HG03159 (cell line): ENCODE data around the gene PPP1R2.
A peak's percentile ranks its signal among the peaks of the same experiment; 100 is the strongest.
"Not testable (repeated sequence)": the region's sequence is repeated elsewhere in the genome, so short reads cannot be mapped to it uniquely, and the experiment has no call there.

ENCODE experiments used
- ATAC-seq: cut with Tn5 transposase; IDR thresholded peaks from one replicate; pipeline ENCODE4 v1.9.1; 2021; ENCODE audit warnings: mild to moderate bottlenecking, moderate library complexity; ENCODE audit not compliant: unreplicated experiment

Gene PPP1R2

DNA sequence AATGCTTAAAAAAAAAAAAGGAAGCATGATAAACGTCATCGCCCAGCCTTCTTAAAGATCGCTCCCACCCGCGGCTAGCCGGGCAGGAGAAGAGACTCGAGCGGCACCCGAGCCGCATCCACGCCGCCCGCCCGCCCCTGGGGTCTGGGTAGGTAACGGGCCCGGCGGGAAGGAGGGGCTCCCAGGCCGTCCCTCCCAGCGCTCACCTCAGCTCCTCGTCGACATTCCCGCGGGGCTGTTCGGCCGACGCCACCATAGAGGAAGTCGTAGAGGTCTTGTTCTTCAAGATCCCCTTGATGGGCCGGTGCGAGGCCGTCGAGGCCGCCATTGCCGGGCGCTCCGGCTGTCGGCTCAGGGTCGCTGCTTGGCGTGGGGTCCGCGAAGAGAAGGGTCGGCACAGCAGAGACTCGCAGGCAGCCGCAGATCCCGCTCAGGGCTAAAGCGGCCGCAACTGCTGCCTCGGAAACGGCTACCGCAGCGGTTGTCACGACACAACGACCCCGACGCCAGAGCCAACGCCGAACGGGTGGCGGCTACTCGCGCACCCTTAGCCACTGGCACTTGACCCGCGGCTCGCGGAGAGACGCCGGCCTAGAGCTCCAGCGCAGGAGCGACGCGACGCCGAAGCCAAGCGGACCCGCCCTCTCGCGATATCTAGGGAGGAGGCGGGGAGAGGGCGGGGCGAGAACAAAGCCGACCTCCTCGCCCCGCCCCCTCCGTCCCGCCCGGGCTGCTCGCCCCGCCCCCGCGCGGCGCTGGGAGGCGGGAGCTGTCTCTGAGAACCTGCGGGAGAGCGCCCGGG lies at the start of gene PPP1R2:
PPP1R2 (minus strand) TSS at position 628 of the 802 bp plus-strand sequence; CDS start at position 328, 300 bp downstream.
- ATAC-seq, result peak; percentile 76

- no peak for ATAC-seq
Measured at GRCh38 chr3:195591852-195592251, 48.7 kb upstream of the PPP1R2 start.

GRCh38 chr3:195591220-195591619 lies 48.1 kb upstream of the PPP1R2 start:
- ATAC-seq, result no peak

- ATAC-seq, result not testable (repeated sequence)
Measured at GRCh38 chr3:195590381-195590780, 47.3 kb upstream of the PPP1R2 start.

DNA sequence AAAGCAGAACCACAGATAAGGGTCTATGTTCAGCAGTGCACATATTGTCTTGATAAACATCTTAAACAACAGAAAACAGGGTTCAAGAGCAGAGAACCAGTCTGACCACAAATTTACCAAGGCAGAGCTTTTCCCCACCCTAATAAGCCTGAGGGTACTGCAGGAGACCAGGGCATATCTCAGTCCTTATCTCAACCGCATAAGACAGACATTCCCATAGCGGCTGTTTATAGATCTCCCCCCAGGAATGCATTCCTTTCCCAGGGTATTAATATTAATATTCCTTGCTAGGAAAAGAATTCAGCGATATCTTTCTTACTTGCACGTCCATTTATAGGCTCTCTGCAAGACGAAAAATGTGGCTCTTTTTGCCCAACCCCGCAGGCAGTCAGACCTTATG lies 46.7 kb upstream of the PPP1R2 start:
- not testable (repeated sequence) for ATAC-seq

DNA sequence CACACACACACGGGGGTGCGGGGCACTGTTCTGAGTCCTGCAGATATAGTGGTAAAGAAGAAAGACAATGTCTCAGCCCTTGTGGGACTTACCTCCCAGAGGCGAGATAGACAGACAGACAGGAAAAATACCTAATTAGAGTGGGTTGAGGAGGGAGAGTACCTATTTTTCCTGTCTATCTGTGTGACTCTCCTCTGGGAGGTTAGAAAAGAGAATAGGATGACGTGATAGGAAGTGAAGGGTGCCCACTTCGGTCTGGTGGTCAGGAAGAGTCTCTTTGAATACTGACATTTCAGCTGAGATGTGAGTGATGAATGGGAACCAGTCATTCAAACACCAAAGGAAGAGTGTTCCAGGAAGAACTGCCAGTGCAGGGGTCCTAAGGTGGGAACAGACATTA lies 44.7 kb upstream of the PPP1R2 start:
- no peak for ATAC-seq

GRCh38 chr3:195587406-195587805 lies 44.3 kb upstream of the PPP1R2 start:
- no peak for ATAC-seq

DNA sequence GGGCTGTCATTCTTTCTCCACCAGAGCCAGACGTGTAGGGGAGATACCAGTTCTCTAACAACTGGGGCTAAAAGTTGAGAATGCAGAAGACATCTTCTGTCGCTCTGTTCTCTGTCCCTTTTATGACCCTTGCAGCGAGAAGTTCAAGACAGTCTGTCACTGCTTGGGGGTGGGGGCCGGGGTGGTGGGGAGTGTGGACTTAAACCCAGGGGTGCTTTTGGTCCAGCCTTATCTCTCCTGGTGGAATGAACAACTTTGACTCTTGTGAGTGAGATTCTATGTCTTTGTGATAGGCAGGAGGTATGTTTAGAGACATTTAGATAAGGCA lies 41.4 kb upstream of the PPP1R2 start:
- no peak for ATAC-seq

- ATAC-seq, result no peak
Measured at GRCh38 chr3:195583831-195584542, 40.9 kb upstream of the PPP1R2 start, which contains the start of gene APOD. APOD (minus strand) TSS chr3:195583940; CDS start chr3:195579461, 4,479 bp downstream.

- ATAC-seq, result no peak
Measured at GRCh38 chr3:195582947-195583346, 39.8 kb upstream of the PPP1R2 start.

DNA sequence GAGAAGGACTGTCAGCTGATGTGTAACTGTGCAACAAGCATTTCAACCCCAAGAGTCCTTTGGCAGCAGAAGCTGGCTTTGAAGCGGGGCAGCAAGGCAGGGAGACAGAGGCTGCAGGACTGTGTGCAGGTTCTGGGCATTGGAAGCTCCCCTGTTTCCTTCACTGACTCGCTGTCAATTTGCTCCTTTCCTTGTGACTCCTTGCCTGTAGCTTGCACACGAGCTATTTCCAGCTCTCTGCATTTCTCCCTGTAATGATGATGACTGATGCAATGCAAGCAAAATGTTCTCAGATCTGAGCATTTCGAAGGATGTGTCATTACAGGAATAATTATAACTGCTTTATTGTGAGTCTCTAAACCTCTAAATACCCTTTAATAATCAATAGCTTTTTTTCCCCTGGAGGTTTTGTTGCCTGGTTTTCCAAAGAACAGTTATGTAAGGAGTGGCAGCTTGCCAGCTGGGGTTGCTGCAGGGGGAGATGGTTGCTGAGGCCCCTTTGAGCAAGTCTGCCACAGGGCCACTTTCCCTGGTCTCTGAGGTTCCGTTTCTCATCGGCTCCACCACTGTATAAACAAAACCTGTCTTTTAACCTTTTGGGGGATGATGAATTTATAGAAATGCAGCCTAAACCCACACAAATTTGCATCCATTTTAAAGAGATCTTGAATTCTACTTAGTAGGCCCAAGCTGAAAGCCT lies 37.8 kb upstream of the PPP1R2 start:
- no peak for ATAC-seq

DNA sequence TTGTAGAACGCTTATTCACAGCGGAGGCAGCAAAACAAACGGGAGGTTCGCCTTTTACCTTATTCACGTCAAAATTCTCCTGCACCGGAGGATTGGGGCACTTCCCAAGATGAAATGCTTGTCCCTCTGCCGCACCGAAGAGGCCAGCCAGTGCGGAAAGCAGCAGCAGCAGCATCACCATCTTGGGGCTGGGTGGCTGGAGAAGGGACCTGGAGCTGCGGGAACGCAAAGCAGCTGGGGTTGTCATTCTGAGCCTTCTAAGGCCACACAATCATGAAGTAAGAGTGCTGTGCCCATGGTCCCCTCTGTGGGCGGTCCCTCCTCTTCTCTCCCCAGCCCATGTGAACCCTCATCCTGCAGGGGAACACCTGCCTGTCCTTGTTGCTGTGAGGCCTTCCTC lies 36.2 kb upstream of the PPP1R2 start:
- ATAC-seq, result no peak

DNA sequence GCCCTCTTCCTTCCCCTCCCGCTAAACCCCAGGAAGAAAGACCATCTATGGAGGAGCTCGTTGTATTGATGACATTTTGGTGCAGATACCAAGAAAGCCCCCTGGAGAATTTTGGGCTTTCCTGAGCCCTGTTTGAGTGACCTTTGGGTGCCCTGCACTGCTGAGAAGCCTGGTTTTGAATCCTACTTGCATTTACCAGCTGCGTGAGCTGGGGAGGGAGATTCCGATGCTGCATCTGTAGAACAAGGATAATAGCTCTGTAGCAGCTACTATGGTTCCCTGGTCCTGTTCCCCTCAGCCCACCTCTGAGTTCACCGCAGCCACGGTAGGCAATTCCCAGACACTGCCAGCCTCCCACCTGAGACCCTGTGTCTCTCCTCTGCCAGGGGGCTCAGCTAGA lies 35.4 kb upstream of the PPP1R2 start:
- ATAC-seq, result no peak

DNA sequence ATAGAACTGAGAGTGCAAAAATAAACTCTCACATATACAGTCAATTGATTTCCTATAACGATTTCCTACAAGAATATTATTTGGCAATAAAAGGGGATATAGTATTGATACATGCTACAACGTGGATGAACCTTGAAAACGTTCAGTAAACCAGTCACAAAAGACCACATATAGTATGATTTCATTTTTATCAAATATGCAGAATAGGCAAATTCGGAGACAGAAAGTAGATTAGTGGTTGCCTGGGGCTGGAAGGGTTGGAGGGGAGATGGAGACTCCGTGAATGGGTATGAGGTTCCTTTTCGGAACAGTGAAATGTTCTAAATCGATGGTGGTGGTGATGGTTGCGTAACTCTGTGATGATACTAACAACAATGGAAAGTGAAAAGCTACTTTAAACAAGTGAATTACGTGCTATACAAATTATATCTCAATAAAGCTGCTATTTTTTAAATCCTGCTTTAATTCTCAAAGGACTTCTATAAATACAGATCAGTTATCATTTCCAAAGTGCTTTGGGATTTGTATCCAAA lies 34.6 kb upstream of the PPP1R2 start:
- no peak for ATAC-seq

DNA sequence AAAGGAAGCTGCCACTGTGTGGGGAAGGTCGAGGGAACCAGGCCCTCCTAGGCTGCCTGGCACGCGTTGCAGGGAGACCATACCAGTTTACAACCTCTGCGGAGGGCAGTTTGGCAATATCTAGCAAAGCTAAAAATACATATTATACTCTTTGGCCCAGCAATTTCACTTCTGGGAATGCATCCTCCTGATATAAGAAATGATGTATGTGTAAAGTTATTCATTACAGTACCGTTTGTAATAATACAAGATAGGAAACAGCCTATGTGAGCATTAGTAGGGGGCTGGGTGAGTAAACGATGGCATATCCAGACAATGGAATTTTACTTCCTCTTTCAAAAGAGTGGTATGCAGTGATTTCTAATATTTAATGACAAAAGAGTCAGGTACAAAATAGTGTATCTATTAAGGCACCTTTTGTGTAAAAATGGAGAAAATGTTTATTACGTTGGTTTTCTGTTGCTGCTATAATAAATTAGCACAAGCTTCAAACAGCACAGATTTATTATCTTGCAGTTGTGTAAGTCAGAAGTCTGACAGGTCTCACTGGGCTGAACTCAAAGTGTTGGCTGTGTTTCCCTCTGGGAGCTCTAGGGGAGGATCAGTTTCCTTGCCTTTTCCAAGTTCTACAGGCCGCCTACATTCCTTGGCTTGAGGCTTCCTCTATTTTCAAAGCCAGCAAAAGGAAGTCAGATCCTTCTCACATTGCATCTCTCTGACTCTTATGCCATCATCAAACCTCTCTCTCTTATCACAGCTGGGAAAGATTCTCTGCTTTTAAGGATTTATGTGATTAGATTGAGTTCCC lies 31.6 kb upstream of the PPP1R2 start:
- no peak for ATAC-seq

DNA sequence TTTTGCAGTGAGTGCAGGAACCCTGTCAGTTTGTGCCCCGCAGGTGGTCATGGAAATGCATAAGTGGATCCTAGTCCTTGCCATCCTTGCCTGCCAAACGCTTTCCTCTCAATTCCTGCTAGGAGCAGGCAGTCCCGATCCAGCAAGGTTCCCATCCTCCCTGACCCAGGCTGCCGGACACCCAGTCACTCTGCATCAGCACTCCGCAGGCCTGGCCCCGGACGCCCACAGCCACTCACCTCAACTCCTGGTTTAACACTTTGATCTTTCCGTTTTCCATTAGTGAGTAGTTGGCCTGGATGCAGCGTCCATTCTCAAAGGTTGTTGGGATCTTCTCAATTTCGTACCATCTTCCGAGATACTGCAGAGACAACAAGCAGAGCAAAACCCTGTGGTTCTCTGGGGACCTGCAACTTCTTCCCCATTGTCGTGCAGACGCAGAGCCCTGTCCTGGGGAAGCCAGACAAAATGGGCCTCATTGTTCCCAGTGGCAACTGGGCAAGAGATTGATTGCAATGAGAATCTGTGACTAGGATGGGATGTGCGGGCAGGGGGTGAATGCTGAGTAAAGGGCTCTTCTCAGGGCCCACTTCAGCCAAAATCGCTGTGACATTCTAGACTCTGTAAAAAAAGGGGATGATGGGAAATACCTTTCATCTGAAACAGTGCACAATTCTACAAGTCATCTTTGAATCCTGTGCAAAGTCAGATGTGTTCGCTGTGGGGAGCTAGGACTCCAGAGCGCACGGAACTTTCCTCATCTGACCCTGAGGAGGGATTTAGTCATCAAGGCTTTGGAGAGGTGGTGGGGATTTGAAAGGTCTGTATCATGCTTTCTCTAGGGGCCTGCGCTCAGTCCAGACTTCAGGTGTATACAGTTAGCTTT lies 30.7 kb upstream of the PPP1R2 start:
- ATAC-seq, result no peak

DNA sequence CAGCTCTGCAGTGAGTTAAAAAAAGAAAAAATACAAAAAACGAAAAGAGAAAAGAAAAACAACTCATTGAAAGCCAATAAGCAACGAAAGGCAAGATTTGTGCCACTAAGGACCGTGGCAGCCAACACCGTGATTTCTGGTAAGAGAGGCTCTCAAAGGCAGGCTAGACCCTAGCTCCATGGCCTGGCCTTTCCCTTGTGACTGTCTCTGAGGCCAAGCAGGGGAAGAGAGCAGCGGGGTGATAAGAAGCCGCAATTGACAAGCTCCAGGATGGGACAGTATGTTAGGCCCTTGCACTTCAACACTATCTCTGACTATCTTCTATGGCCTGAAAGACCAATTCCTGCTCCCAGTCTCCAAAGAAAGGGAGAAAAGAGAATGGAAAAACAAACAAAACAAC lies 28.2 kb upstream of the PPP1R2 start:
- ATAC-seq, result no peak

- ATAC-seq, result no peak
Measured at GRCh38 chr3:195570912-195571311, 27.8 kb upstream of the PPP1R2 start.

DNA sequence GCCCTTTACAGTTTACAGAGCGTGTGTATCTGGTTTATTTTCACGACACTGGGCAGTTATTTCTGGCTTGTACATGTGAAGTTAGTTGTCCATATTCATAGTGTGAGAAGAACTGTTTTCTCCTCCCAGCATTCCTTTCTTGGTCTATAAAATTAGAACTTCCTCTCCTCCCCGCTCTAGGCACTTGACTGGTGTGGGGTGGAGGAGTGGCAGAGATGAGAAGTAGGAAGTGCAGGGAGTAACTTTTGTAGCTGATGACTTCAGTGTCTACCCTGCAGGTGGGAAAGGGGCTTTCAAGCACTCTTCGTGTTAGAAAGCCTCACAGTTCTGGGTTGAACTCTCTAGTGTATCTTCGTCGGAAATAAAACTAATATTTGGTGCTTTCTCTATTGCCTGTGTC lies 27.2 kb upstream of the PPP1R2 start:
- ATAC-seq, result no peak

- no peak for ATAC-seq
Measured at GRCh38 chr3:195568630-195569029, 25.5 kb upstream of the PPP1R2 start.
